ENCODE data around the gene KIAA1217.

DNA sequence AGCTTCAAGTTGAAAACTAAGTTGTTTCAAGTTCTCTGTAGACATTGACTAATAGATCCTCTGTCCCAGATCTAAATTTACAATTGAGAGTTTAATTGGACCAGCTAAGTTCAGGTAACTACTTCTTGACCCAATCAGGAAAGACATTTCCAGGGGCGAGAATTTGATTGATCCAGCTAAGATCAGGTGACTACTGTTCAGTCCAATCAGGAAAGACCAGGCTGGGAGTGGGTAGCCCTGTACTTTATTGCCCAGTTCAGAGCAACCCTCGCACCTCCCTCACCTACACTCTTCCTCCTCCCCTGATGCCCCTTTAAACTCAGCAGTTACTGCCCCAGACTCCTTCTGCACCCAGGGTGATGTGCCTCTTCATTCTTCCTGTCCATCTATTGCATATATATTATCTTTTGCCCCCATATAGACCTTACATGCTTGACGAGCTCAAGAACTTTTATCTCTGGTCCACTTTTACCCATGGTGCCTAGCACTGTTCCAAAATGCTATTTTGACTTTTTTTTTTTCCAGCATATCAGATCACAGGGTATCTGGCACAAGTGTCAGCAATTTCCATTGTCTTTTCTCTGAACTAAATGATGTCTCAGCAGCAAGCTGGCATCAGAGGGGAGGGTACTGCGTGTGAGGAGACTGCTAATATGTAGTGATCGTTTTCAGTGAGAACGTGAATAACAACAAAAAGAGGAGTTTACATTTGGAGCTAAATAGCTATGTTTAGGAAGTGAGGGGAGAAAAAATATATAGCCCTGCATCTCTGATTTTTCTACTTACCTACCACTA is 169.4 kb downstream of the KIAA1217 start:
- TF ChIP-seq, protein P1, sequence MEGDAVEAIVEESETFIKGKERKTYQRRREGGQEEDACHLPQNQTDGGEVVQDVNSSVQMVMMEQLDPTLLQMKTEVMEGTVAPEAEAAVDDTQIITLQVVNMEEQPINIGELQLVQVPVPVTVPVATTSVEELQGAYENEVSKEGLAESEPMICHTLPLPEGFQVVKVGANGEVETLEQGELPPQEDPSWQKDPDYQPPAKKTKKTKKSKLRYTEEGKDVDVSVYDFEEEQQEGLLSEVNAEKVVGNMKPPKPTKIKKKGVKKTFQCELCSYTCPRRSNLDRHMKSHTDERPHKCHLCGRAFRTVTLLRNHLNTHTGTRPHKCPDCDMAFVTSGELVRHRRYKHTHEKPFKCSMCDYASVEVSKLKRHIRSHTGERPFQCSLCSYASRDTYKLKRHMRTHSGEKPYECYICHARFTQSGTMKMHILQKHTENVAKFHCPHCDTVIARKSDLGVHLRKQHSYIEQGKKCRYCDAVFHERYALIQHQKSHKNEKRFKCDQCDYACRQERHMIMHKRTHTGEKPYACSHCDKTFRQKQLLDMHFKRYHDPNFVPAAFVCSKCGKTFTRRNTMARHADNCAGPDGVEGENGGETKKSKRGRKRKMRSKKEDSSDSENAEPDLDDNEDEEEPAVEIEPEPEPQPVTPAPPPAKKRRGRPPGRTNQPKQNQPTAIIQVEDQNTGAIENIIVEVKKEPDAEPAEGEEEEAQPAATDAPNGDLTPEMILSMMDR (IDR thresholded peaks at IDR 0.05; ENCODE audit: low read depth, low read length, poor library complexity, severe bottlenecking), result no peak
- TF ChIP-seq EZH2phosphoT487 (IDR thresholded peaks at IDR 0.05; ENCODE audit: borderline replicate concordance, low read length), result no peak
